ENCODE data around the gene EIF4H.

DNA sequence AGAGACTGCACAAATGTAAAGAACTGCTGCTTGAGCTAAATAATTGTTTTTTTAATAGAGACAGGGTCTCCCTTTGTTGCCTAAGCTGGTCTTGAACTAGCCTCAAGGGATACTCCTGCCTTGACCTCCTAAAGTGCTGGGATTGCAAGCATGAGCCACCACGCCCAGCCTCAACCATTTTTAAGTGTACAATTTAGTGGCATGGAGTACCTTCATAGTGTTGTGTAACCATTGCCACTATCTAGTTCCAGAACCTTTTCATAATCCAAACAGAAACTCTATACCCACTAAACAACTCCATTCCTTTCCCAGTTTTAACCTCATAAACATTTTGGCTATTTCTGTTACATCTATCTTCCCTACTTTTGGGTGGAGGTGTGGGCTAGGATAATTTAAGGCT, 6.7 kb downstream of the EIF4H start:
- TF ChIP-seq, protein P1, sequence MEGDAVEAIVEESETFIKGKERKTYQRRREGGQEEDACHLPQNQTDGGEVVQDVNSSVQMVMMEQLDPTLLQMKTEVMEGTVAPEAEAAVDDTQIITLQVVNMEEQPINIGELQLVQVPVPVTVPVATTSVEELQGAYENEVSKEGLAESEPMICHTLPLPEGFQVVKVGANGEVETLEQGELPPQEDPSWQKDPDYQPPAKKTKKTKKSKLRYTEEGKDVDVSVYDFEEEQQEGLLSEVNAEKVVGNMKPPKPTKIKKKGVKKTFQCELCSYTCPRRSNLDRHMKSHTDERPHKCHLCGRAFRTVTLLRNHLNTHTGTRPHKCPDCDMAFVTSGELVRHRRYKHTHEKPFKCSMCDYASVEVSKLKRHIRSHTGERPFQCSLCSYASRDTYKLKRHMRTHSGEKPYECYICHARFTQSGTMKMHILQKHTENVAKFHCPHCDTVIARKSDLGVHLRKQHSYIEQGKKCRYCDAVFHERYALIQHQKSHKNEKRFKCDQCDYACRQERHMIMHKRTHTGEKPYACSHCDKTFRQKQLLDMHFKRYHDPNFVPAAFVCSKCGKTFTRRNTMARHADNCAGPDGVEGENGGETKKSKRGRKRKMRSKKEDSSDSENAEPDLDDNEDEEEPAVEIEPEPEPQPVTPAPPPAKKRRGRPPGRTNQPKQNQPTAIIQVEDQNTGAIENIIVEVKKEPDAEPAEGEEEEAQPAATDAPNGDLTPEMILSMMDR (conservative IDR thresholded peaks at IDR 0.05; ENCODE audit: low read depth, low read length): no peak
- no peak for TF ChIP-seq EZH2 (IDR thresholded peaks at IDR 0.05; ENCODE audit: borderline replicate concordance, low read depth, low read length, poor library complexity, severe bottlenecking)

Measured in A673 (cell line).